ENCODE data around the gene GAPVD1. TPM values are rescaled to one million over a fixed set of nuclear protein-coding genes. Genes with fewer than 3 reads are reported as not detected.

GAPVD1 gene
- total and polyA plus RNA-seq, 2 of the 8 experiments (the other 6 are each of a cell fraction or from before 2014, with no cell fraction given) = 5.5 to 40.5 TPM

DNA sequence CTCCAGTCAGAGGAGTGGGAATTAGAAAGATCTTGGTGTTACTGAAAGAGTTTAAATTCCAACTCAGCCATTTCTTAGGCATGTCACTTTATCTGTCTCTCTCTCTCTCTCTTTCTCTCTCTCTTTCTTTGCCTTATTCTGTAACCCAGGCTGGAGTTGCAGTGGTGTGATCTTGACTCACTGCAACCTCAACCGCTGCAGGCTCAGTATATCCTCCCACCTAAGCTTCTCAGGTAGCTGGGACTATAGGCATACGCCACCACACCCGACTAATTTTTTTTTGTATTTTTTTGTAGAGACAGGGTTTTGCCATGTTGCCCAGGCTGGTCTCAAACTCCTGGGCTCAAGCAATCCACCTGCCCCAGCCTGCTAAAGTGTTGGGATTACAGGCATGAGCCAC, 43.0 kb upstream of the GAPVD1 start:
- ChIA-PET CTCF (ENCODE audit: partially characterized antibody) (interaction anchor here (0.6 to 1.0 kb wide), 3 partner anchors 12 to 135 kb away, joined by 3 read pairs; no protein-coding TSS in a partner anchor), POLR2A (ENCODE audit: partially characterized antibody) (interaction anchor here (1.3 kb wide), 1 partner anchor 15 kb away, joined by 6 read pairs; no protein-coding TSS in a partner anchor)
- WGBS, 2 experiments (ENCODE audit: extremely low coverage in 1 of 2, insufficient coverage in 1 of 2, insufficient read length in 1 of 2, insufficient replicate concordance in 2 of 2, low coverage in 1 of 2, low lambda C conversion rate in 2 of 2, missing lambda C conversion rate in 1 of 2) = 90% methylated on average over 3 of the region's 3 CpGs; no CpG with 5 or more reads in 1 of the 2 experiments
- TF ChIP-seq TBP (IDR thresholded peaks at IDR 0.05; ENCODE audit: low read depth, low read length) = no peak
- no peak for TF ChIP-seq SIRT6 (IDR thresholded peaks at IDR 0.05; ENCODE audit: low read length)

More for the DNA sequence above, 43.0 kb upstream of the GAPVD1 start:
- no peak overlapping the region for H2AK5ac ChIP-seq (ENCODE audit: low read depth, low read length)
- peaks cover 0 to 1% of the 10 kb centered on the region in 2 experiments for H4K20me1 ChIP-seq (replicated peaks in 1 of 2; ENCODE audit: control insufficient read depth in 1 of 2, insufficient read depth in 2 of 2, low read length in 2 of 2)
- no peak overlapping the region for H3K4me2 ChIP-seq (ENCODE audit: insufficient read depth in 1 of 2, low read depth in 2 of 2, low read length in 2 of 2)
- H2BK5ac ChIP-seq (ENCODE audit: low read depth, low read length) = no peak overlapping the region
- H3K9me3 ChIP-seq (ENCODE audit: insufficient read depth in 2 of 2, low read depth in 1 of 2, low read length in 1 of 2) = no peaks in the 10 kb centered on the region
- H3K36me3 ChIP-seq (ENCODE audit: control insufficient read depth in 2 of 4, insufficient read depth in 4 of 4, low read length in 3 of 4) = peaks cover 0 to 10% (median 4%) of the 10 kb centered on the region in 4 experiments; a peak in 6 of 8 replicates
- H3K4me3 ChIP-seq (ENCODE audit: extremely low read depth in 1 of 4, insufficient read depth in 2 of 4, low read depth in 3 of 4, low read length in 4 of 4) = no peak overlapping the region
- no peak overlapping the region for H4K8ac ChIP-seq (ENCODE audit: extremely low read depth, insufficient read depth, low read length)
- no peak overlapping the region for H3K14ac ChIP-seq (ENCODE audit: insufficient read length)
- no peaks in the 10 kb centered on the region for H3K23me2 ChIP-seq (ENCODE audit: low read depth, low read length)
- H2BK120ac ChIP-seq (replicated peaks; ENCODE audit: low read depth, low read length) = no peak overlapping the region
- no peak overlapping the region for H2BK20ac ChIP-seq (ENCODE audit: low read length)
- H2BK12ac ChIP-seq (ENCODE audit: low read depth, low read length) = no peak overlapping the region
- no peak for FAIRE-seq
- H3K4me1 ChIP-seq (replicated peaks in 1 of 4; ENCODE audit: control insufficient read depth in 3 of 4, insufficient read depth in 4 of 4, low read length in 3 of 4) = no peaks in the 10 kb centered on the region
- H2BK15ac ChIP-seq (ENCODE audit: low read length) = no peak overlapping the region
- no peak overlapping the region for H3K4ac ChIP-seq (replicated peaks; ENCODE audit: insufficient read length, low read depth, low read length)
- H3K23ac ChIP-seq (ENCODE audit: insufficient read length) = no peak overlapping the region
- no peak overlapping the region for H4K5ac ChIP-seq (ENCODE audit: insufficient read length, low read depth, low read length)
- no peaks in the 10 kb centered on the region for H3K79me1 ChIP-seq (ENCODE audit: low read depth, low read length)
- DNase-seq (ENCODE audit: low read depth in 1 of 2, low spot score in 2 of 2) = no peak
- H3K27ac ChIP-seq (ENCODE audit: low read depth, low read length) = no peak overlapping the region
- no peaks in the 10 kb centered on the region for H3K27me3 ChIP-seq (replicated peaks in 1 of 4; ENCODE audit: control insufficient read depth in 3 of 4, extremely low read depth in 1 of 4, insufficient read depth in 3 of 4, low read length in 3 of 4)
- H3K18ac ChIP-seq (ENCODE audit: extremely low read depth, low read length) = no peak overlapping the region
- H3K9ac ChIP-seq (replicated peaks in 1 of 4; ENCODE audit: extremely low read depth in 1 of 4, low read depth in 3 of 4, low read length in 3 of 4) = no peak overlapping the region
- no peak overlapping the region for H4K91ac ChIP-seq (replicated peaks; ENCODE audit: insufficient read length, low read length)
- no peak overlapping the region for H2AFZ ChIP-seq (ENCODE audit: low read length)
- H3K56ac ChIP-seq (replicated peaks; ENCODE audit: insufficient read length, low read depth, low read length) = no peak overlapping the region
- H3K79me2 ChIP-seq (ENCODE audit: control insufficient read depth in 1 of 2, insufficient read depth in 2 of 2, low read length in 2 of 2) = no peaks in the 10 kb centered on the region
